ENCODE results near the gene THSD4. TPM values are rescaled to one million over a fixed set of nuclear protein-coding genes. Genes with fewer than 3 reads are reported as not detected.

THSD4 gene
- total and polyA plus RNA-seq, 9 of the 15 experiments (the other 6 are each of a cell fraction or from before 2014, with no cell fraction given) = 0.04 TPM; not detected in 5

- Histone ChIP-seq H3K9ac (ENCODE audit: insufficient read depth in 1 of 2, low read depth in 2 of 2, low read length in 2 of 2) (no peak overlapping the region), H3K9me1 (ENCODE audit: control insufficient read depth, insufficient read depth, low read length) (no peaks in the 10 kb centered on the region), H3K79me2 (ENCODE audit: control insufficient read depth, insufficient read depth, low read length) (no peaks in the 10 kb centered on the region), H3K27me3 (ENCODE audit: control insufficient read depth in 2 of 2, insufficient read depth in 2 of 2, low read length in 2 of 2) (peaks cover 0 to 20% of the 10 kb centered on the region in 2 experiments; a peak in 2 of 5 replicates), H3K4me2 (ENCODE audit: insufficient read depth, low read length) (no peak overlapping the region), H3K9me3 (replicated peaks; ENCODE audit: control insufficient read depth, insufficient read depth, low read depth, low read length) (no peaks in the 10 kb centered on the region), H3K4me1 (replicated peaks in 1 of 2; ENCODE audit: control insufficient read depth in 2 of 2, insufficient read depth in 2 of 2, low read length in 2 of 2) (peaks cover 0 to 8% of the 10 kb centered on the region in 2 experiments; a peak in 2 of 5 replicates), H2AFZ (ENCODE audit: low read depth, low read length) (no peak overlapping the region), H3K36me3 (ENCODE audit: control insufficient read depth, insufficient read depth, low read length) (no peaks in the 10 kb centered on the region), H3K27ac (ENCODE audit: extremely low read depth, low read depth, low read length) (no peak overlapping the region), H3K4me3 (no peak overlapping the region), H4K20me1 (replicated peaks; ENCODE audit: control insufficient read depth, insufficient read depth, low read length) (no peaks in the 10 kb centered on the region)
- no peak for ATAC-seq
- DNase-seq (ENCODE audit: extremely low read depth in 1 of 4, low spot score in 3 of 4) = no peak
- no peak for FAIRE-seq
- CTCF ChIA-PET (ENCODE audit: low intra/inter-chr PET ratio) = no interaction called here
- intact Hi-C loops (cut with micrococcal nuclease) (no loop called here), in situ Hi-C loops (cut with MboI) (no loop called here)
- POLR2A ChIA-PET = interaction anchor here (0.9 kb wide), 1 partner anchor 354 kb away, joined by 3 read pairs; no protein-coding TSS in a partner anchor
- 0% methylated on average over 6 of the region's 6 CpGs for WGBS (ENCODE audit: insufficient coverage, low coverage, missing lambda C conversion rate)
- BruUV-seq (replicated peaks) = no TSS peak
- TF ChIP-seq HES1 (IDR thresholded peaks at IDR 0.05; ENCODE audit: low read depth) (no peak), TRIM24 (IDR thresholded peaks at IDR 0.05) (no peak), ZKSCAN1 (IDR thresholded peaks at IDR 0.05; ENCODE audit: low read depth, low read length) (no peak), MGA (IDR thresholded peaks at IDR 0.05) (no peak), NR2C1 (IDR thresholded peaks at IDR 0.05) (no peak), NR2C1 (tag; IDR thresholded peaks at IDR 0.05) (no peak)
- TF ChIP-seq, protein P1, sequence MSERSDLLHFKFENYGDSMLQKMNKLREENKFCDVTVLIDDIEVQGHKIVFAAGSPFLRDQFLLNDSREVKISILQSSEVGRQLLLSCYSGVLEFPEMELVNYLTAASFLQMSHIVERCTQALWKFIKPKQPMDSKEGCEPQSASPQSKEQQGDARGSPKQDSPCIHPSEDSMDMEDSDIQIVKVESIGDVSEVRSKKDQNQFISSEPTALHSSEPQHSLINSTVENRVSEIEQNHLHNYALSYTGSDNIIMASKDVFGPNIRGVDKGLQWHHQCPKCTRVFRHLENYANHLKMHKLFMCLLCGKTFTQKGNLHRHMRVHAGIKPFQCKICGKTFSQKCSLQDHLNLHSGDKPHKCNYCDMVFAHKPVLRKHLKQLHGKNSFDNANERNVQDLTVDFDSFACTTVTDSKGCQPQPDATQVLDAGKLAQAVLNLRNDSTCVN (CRISPR knock-in tag; IDR thresholded peaks at IDR 0.05) = no peak
- TF ChIP-seq, protein P2, sequence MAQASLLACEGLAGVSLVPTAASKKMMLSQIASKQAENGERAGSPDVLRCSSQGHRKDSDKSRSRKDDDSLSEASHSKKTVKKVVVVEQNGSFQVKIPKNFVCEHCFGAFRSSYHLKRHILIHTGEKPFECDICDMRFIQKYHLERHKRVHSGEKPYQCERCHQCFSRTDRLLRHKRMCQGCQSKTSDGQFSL (CRISPR knock-in tag; IDR thresholded peaks at IDR 0.05) = no peak
- TF ChIP-seq, protein P2 (tag; IDR thresholded peaks at IDR 0.05) = no peak
Observed at GRCh38 chr15:71798641-71799040, 683.4 kb downstream of the THSD4 start.
